ENCODE data around the gene FBXL7.

The FBXL7 gene

DNA sequence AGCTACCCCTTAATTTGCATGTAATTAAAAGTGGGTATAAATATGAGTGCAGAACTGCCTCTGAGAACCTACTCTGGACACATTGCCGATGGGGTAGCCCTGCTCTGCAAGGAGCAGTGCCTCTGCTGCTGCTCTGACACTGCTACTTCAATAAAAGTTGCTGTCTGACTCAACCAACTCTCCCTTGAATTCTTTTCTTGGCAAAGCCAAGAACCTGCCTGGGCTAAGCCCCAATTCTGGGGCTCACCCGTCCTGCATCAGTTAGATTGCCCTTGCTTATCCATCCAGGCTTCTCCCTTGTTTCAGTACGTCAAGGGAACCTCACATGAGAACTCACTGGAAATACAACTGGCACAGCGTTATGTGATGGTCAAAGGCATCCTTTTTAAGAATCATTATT is 44.1 kb downstream of the FBXL7 start:
- Mint-ChIP-seq H3K36me3 (ENCODE audit: low read depth) (no peaks in the 10 kb centered on the region), H3K27me3 (no peaks in the 10 kb centered on the region), H3K4me1 (no peaks in the 10 kb centered on the region), H3K27ac (no peak overlapping the region), H3K9me3 (peaks cover 4% of the 10 kb centered on the region), H3K4me3 (no peak overlapping the region)
- no peak for ATAC-seq
- no peak for DNase-seq

DNA sequence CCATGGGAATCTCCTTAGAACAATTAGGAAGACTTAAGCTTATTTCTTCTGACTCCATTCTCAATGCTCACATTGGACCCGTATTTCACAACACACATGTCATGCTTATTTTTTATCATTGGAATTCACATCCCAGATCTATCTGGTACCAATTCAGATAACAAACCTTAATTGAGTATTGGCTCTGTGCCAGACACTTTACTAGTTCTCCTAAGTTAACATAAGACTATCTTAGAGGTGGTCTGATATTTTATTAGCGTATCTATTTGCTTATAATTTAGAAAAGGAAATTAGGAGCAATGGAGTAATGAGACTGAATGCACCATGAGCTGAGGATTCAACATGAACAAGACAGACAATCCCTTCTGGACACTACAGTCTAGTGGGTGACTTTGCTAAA is 45.1 kb downstream of the FBXL7 start:
- no peaks in the 10 kb centered on the region for H3K4me1 Mint-ChIP-seq
- H3K4me3 Mint-ChIP-seq: no peak overlapping the region
- H3K27me3 Mint-ChIP-seq: no peaks in the 10 kb centered on the region
- no peak overlapping the region for H3K27ac Mint-ChIP-seq
- no peaks in the 10 kb centered on the region for H3K36me3 Mint-ChIP-seq (ENCODE audit: low read depth)
- no peak for DNase-seq
- no peak for ATAC-seq
- peaks cover 4% of the 10 kb centered on the region for H3K9me3 Mint-ChIP-seq

GRCh38 chr5:15547261-15547839 is 47.4 kb downstream of the FBXL7 start:
- no peak overlapping the region for H3K4me3 Mint-ChIP-seq
- H3K4me1 Mint-ChIP-seq: no peaks in the 10 kb centered on the region
- no peak overlapping the region for H3K27ac Mint-ChIP-seq
- no peak for DNase-seq
- peaks cover 4% of the 10 kb centered on the region for H3K9me3 Mint-ChIP-seq
- no peaks in the 10 kb centered on the region for H3K27me3 Mint-ChIP-seq
- no peak for ATAC-seq
- H3K36me3 Mint-ChIP-seq (ENCODE audit: low read depth): no peaks in the 10 kb centered on the region

DNA sequence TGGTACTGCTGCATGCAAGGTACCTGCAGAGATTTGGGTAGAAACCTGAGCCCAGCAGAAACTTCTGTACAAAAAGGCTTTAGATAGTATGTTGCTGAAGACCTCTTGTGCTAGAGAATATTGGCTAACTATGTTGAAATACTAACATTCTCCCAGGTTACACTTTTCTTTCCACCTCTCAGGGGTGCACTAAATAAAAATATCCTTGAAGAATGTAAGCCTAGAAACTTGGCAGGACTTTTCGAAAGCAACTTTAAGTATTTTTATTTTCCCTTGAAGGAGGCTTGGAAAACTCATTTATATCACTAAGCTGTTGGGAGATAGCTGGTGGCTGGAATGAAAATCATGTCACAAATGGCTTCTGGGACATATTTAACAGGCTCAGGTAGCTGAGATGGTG is 50.0 kb downstream of the FBXL7 start:
- Mint-ChIP-seq H3K36me3 (ENCODE audit: low read depth) (no peaks in the 10 kb centered on the region), H3K9me3 (peaks cover 2% of the 10 kb centered on the region), H3K4me3 (no peak overlapping the region), H3K27me3 (no peaks in the 10 kb centered on the region), H3K4me1 (no peaks in the 10 kb centered on the region), H3K27ac (no peak overlapping the region)
- DNase-seq (no peak), ATAC-seq (no peak)

- ATAC-seq: no peak
- Mint-ChIP-seq H3K9me3 (no peaks in the 10 kb centered on the region), H3K4me1 (no peaks in the 10 kb centered on the region), H3K27me3 (no peaks in the 10 kb centered on the region), H3K4me3 (no peak overlapping the region), H3K36me3 (ENCODE audit: low read depth) (no peaks in the 10 kb centered on the region), H3K27ac (no peak overlapping the region)
- no peak for DNase-seq
Observed at GRCh38 chr5:15550502-15551112, 50.6 kb downstream of the FBXL7 start.

DNA sequence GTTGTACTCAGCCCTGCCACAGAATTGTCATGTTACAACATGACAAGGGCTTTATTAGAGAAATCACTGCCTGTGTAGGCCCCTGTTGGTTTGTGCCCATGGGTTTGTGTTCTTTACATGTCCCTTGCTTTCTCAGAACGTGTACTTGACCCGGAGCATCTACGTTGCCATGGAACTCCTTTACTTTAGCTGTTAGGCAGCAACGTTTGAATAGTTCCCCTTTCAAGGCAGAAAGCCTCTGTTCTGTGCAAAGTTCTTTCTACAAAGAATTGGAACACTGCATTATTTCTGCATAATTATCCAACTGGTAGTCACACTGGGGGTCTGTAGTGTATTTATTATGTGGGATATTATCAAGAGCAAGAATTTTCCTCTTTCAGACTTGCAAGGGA is 51.1 kb downstream of the FBXL7 start:
- Mint-ChIP-seq H3K4me1 (no peaks in the 10 kb centered on the region), H3K9me3 (no peaks in the 10 kb centered on the region), H3K27me3 (no peaks in the 10 kb centered on the region), H3K36me3 (ENCODE audit: low read depth) (no peaks in the 10 kb centered on the region), H3K27ac (no peak overlapping the region), H3K4me3 (no peak overlapping the region)
- DNase-seq (no peak), ATAC-seq (no peak)

GRCh38 chr5:15554542-15554941 is 54.6 kb downstream of the FBXL7 start:
- H3K4me3 Mint-ChIP-seq: no peak overlapping the region
- no peaks in the 10 kb centered on the region for H3K36me3 Mint-ChIP-seq (ENCODE audit: low read depth)
- H3K27me3 Mint-ChIP-seq: no peaks in the 10 kb centered on the region
- ATAC-seq (no peak), DNase-seq (no peak)
- peaks cover 4% of the 10 kb centered on the region for H3K9me3 Mint-ChIP-seq
- H3K4me1 Mint-ChIP-seq: no peaks in the 10 kb centered on the region
- no peak overlapping the region for H3K27ac Mint-ChIP-seq

- ATAC-seq: no peak
- DNase-seq: no peak
- no peaks in the 10 kb centered on the region for H3K27me3 Mint-ChIP-seq
- H3K36me3 Mint-ChIP-seq (ENCODE audit: low read depth): no peaks in the 10 kb centered on the region
- no peaks in the 10 kb centered on the region for H3K4me1 Mint-ChIP-seq
- peaks cover 4% of the 10 kb centered on the region for H3K9me3 Mint-ChIP-seq
- H3K27ac Mint-ChIP-seq: no peak overlapping the region
- H3K4me3 Mint-ChIP-seq: no peak overlapping the region
Observed at GRCh38 chr5:15555176-15555575, 55.2 kb downstream of the FBXL7 start.

- Mint-ChIP-seq H3K4me1 (no peaks in the 10 kb centered on the region), H3K27ac (no peak overlapping the region), H3K27me3 (no peaks in the 10 kb centered on the region), H3K4me3 (no peak overlapping the region), H3K9me3 (peaks cover 4% of the 10 kb centered on the region), H3K36me3 (ENCODE audit: low read depth) (no peaks in the 10 kb centered on the region)
- ATAC-seq (no peak), DNase-seq (no peak)
Observed at GRCh38 chr5:15558240-15558639, 58.3 kb downstream of the FBXL7 start.

GRCh38 chr5:15558681-15559080 is 58.7 kb downstream of the FBXL7 start:
- ATAC-seq (no peak), DNase-seq (no peak)
- Mint-ChIP-seq H3K27me3 (no peaks in the 10 kb centered on the region), H3K27ac (no peak overlapping the region), H3K4me1 (no peaks in the 10 kb centered on the region), H3K9me3 (peaks cover 4% of the 10 kb centered on the region), H3K4me3 (no peak overlapping the region), H3K36me3 (ENCODE audit: low read depth) (no peaks in the 10 kb centered on the region)

GRCh38 chr5:15560421-15560820 is 60.4 kb downstream of the FBXL7 start:
- no peak for DNase-seq
- Mint-ChIP-seq H3K9me3 (peaks cover 4% of the 10 kb centered on the region), H3K27ac (no peak overlapping the region), H3K4me3 (no peak overlapping the region), H3K36me3 (ENCODE audit: low read depth) (no peaks in the 10 kb centered on the region), H3K27me3 (no peaks in the 10 kb centered on the region), H3K4me1 (no peaks in the 10 kb centered on the region)
- no peak for ATAC-seq

- DNase-seq (no peak), ATAC-seq (no peak)
- no peaks in the 10 kb centered on the region for H3K9me3 Mint-ChIP-seq
- no peaks in the 10 kb centered on the region for H3K36me3 Mint-ChIP-seq (ENCODE audit: low read depth)
- no peak overlapping the region for H3K4me3 Mint-ChIP-seq
- no peaks in the 10 kb centered on the region for H3K27me3 Mint-ChIP-seq
- no peaks in the 10 kb centered on the region for H3K4me1 Mint-ChIP-seq
- no peak overlapping the region for H3K27ac Mint-ChIP-seq
Observed at GRCh38 chr5:15564523-15564922, 64.5 kb downstream of the FBXL7 start.

DNA sequence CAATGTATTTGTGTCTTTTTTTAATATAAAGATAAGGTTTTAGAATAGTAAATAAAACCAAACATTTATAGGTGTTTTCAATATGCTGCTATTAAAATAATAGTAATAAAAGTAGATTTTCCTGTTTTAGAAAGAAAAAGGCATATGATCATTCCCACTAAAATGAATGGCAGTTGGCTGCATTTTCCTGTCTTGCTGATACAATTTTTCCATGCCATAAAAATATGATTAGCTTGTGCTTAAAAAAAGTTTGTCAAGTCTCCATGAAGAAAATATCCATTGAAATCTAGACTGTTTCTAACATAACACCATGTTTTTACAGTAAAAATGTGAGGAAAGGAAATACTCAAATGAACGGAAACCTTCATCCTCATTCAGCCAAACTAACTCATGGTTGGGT is 65.0 kb downstream of the FBXL7 start:
- Mint-ChIP-seq H3K27ac (no peak overlapping the region), H3K27me3 (no peaks in the 10 kb centered on the region), H3K36me3 (ENCODE audit: low read depth) (no peaks in the 10 kb centered on the region), H3K9me3 (no peaks in the 10 kb centered on the region), H3K4me1 (no peaks in the 10 kb centered on the region), H3K4me3 (no peak overlapping the region)
- no peak for ATAC-seq
- DNase-seq: no peak

DNA sequence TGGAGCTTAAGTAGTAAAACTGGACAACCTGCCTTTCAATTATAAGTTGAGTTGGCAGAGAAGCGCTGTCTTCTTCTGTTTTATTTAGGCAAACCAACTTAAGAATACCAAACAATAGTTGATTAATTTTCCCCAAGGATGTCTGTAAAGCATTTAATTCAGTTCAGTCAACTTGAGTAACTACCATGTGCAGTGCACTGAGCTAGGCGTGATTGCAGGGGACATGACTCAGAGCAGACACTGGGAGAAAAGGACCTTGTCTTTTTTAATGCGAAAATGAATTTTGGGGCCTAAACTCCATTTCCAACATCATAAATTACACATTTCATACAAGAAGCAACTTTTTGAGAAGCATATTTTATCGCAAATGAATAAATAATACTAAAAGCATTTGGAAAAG is 66.3 kb downstream of the FBXL7 start:
- H3K27me3 Mint-ChIP-seq: no peaks in the 10 kb centered on the region
- no peak overlapping the region for H3K27ac Mint-ChIP-seq
- ATAC-seq (no peak), DNase-seq (no peak)
- no peaks in the 10 kb centered on the region for H3K4me1 Mint-ChIP-seq
- no peaks in the 10 kb centered on the region for H3K36me3 Mint-ChIP-seq (ENCODE audit: low read depth)
- no peak overlapping the region for H3K4me3 Mint-ChIP-seq
- no peaks in the 10 kb centered on the region for H3K9me3 Mint-ChIP-seq

DNA sequence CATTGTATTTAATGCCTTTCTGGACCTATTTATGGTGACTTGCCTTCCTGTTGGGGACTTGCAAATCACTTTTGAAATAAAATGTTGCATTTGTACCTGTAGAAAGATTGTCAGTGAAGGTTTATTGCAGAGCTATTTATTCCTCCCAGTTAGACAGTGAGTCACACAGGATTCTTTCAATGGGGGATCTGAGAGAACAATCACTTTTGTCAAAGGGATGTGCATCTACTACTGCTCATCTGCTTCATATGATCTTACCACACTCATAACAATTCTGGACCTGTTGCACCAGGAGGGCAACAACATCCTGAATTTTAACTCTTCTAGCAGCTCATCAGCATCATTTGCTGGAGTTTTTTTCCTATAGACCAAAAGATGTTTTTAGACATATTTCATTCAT is 66.8 kb downstream of the FBXL7 start:
- no peaks in the 10 kb centered on the region for H3K9me3 Mint-ChIP-seq

DNA sequence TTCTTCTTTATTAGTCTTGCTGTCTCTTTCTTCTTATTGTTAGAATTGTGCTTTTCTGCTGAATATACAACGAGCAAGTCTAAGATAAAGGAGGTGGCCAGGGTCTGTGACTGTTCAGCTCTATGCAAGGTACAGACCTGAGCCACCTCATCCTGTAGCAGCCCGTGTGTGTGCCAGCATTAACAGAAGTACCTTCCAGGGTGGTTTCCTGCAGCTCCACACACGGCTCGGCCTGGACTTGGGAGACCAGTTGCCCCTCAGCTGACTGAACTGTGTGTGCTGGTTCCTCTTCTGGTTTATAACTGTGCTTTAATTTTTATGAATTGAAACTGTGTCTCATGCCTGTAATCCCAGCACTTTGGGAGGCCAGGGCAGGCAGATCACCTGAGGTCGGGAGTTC is 70.5 kb downstream of the FBXL7 start:
- no peak overlapping the region for H3K27ac Mint-ChIP-seq
- DNase-seq (no peak), ATAC-seq (no peak)
- H3K36me3 Mint-ChIP-seq (ENCODE audit: low read depth): no peaks in the 10 kb centered on the region
- H3K9me3 Mint-ChIP-seq: no peaks in the 10 kb centered on the region
- H3K4me1 Mint-ChIP-seq: no peaks in the 10 kb centered on the region
- no peaks in the 10 kb centered on the region for H3K27me3 Mint-ChIP-seq
- H3K4me3 Mint-ChIP-seq: no peak overlapping the region

More for the DNA sequence above, 66.8 kb downstream of the FBXL7 start:
- Mint-ChIP-seq H3K36me3 (ENCODE audit: low read depth) (no peaks in the 10 kb centered on the region), H3K4me3 (no peak overlapping the region), H3K4me1 (no peaks in the 10 kb centered on the region), H3K27me3 (no peaks in the 10 kb centered on the region), H3K27ac (no peak overlapping the region)
- no peak for DNase-seq
- no peak for ATAC-seq
